HepG2 (cell line): ENCODE results near the gene TIMM17A. TPM values are rescaled to one million over a fixed set of nuclear protein-coding genes. Genes with fewer than 3 reads are reported as not detected.
A peak's percentile ranks its signal among the peaks of the same experiment; 100 is the strongest.

ENCODE experiments used
- ARNT2 ChIP-seq: sonication (generic); formaldehyde crosslinking; IDR thresholded peaks from 2 replicates; pipeline ENCODE4 v1.8.0; 2022; ENCODE audit warnings: mild to moderate bottlenecking, low read depth, missing genetic modification reagents, moderate library complexity
- IRX3 ChIP-seq: sonication (generic); formaldehyde crosslinking; IDR thresholded peaks from 2 replicates; pipeline ENCODE4 v1.8.1; 2023; ENCODE audit warnings: mild to moderate bottlenecking, low read depth, missing genetic modification reagents, borderline replicate concordance
- KLF6 ChIP-seq: IDR thresholded peaks from 2 replicates; pipeline ENCODE4 v1.8.0; 2016; ENCODE audit warnings: missing biosample characterization, missing genetic modification reagents
- KLF9 ChIP-seq: IDR thresholded peaks from 2 replicates; pipeline ENCODE4 v1.6.1; 2016; ENCODE audit warnings: low read depth
- LBX2 ChIP-seq: sonication (generic); formaldehyde crosslinking; IDR thresholded peaks from 2 replicates; pipeline ENCODE4 v1.5.0; 2020; ENCODE audit warnings: missing genetic modification reagents, mild to moderate bottlenecking, borderline replicate concordance
- MBNL3 ChIP-seq: fragments of 250-450 bp; sonication (Bioruptor Pico); conservative IDR thresholded peaks from 2 replicates; pipeline ENCODE4 v1.8.0; 2022; ENCODE audit warnings: mild to moderate bottlenecking, inconsistent platforms
- MEIS2 ChIP-seq: sonication (generic); formaldehyde crosslinking; IDR thresholded peaks from 2 replicates; pipeline ENCODE4 v1.9.0; 2021; ENCODE audit warnings: mild to moderate bottlenecking, missing genetic modification reagents
- PBX2 ChIP-seq: IDR thresholded peaks from 2 replicates; pipeline ENCODE4 v1.6.1; 2016; ENCODE audit warnings: control low read depth
- THAP8 ChIP-seq: sonication (generic); formaldehyde crosslinking; IDR thresholded peaks from 2 replicates; pipeline ENCODE4 v1.5.1; 2020; ENCODE audit warnings: missing genetic modification reagents, mild to moderate bottlenecking, borderline replicate concordance
- ZBTB8A ChIP-seq: sonication (generic); formaldehyde crosslinking; IDR thresholded peaks from 2 replicates; pipeline ENCODE4 v1.4.0; 2020; ENCODE audit warnings: mild to moderate bottlenecking, low read depth, missing genetic modification reagents, borderline replicate concordance
- ZIK1 ChIP-seq: sonication (generic); formaldehyde crosslinking; IDR thresholded peaks from 2 replicates; pipeline ENCODE4 v1.5.0; 2020; ENCODE audit warnings: mild to moderate bottlenecking, low read depth, missing genetic modification reagents, borderline replicate concordance
- ZNF44 ChIP-seq: sonication (generic); formaldehyde crosslinking; IDR thresholded peaks from 2 replicates; pipeline ENCODE4 v1.5.1; 2020; ENCODE audit warnings: mild to moderate bottlenecking, missing genetic modification reagents
- ZNF552 ChIP-seq: sonication (generic); formaldehyde crosslinking; IDR thresholded peaks from 2 replicates; pipeline ENCODE4 v1.9.0; 2022; ENCODE audit warnings: missing genetic modification reagents, mild to moderate bottlenecking, borderline replicate concordance
- ZNF746 ChIP-seq: sonication (generic); formaldehyde crosslinking; IDR thresholded peaks from 2 replicates; pipeline ENCODE4 v1.8.0; 2022; ENCODE audit warnings: mild to moderate bottlenecking, missing genetic modification reagents
- polyA plus RNA-seq, 8 experiments: library from polyadenylated mRNA; depleted of rRNA in 3 of 8; stranded (reverse) in 7 of 8; unstranded in 1 of 8; fragments of >200 nt; fragmentation: Illumina TruSeq in 4 of 8; extraction: Trizol in 4 of 8; gene quantifications; 2 replicates each; pipeline versions ENCODE4 v1.2.1 to v1.2.3, GENCODE V29; 2011 to 2016; ENCODE audit warnings: low read depth in 4 of 8, missing spikeins in 1 of 8, mixed read lengths in 1 of 8; ENCODE audit not compliant: insufficient read depth in 1 of 8
- total RNA-seq, 5 experiments: library from RNA; depleted of rRNA; stranded (reverse); fragments of >200 nt; fragmentation: Illumina TruSeq; extraction: Trizol; gene quantifications; 2 replicates each; pipeline ENCODE4 v1.2.3, GENCODE V29; 2016; ENCODE audit warnings: low read depth in 1 of 5
- TF ChIP-seq, protein P1 (sequence below): IDR thresholded peaks from 2 replicates; pipeline ENCODE4 v1.6.1; 2016; ENCODE audit warnings: mild to moderate bottlenecking, missing biosample characterization, missing genetic modification reagents
- TF ChIP-seq, protein P2 (sequence below): sonication (generic); formaldehyde crosslinking; IDR thresholded peaks from 2 replicates; pipeline ENCODE4 v1.9.0; 2021; ENCODE audit warnings: missing genetic modification reagents, mild to moderate bottlenecking, borderline replicate concordance
- TF ChIP-seq, protein P3 (sequence below): sonication (generic); formaldehyde crosslinking; IDR thresholded peaks from 2 replicates; pipeline ENCODE4 v1.5.0; 2020; ENCODE audit warnings: mild to moderate bottlenecking, missing genetic modification reagents

TIMM17A gene
- total and polyA plus RNA-seq, 2 of the 13 experiments (the other 11 are each of a cell fraction or from before 2014, with no cell fraction given) = 50.8 to 97.8 TPM

DNA sequence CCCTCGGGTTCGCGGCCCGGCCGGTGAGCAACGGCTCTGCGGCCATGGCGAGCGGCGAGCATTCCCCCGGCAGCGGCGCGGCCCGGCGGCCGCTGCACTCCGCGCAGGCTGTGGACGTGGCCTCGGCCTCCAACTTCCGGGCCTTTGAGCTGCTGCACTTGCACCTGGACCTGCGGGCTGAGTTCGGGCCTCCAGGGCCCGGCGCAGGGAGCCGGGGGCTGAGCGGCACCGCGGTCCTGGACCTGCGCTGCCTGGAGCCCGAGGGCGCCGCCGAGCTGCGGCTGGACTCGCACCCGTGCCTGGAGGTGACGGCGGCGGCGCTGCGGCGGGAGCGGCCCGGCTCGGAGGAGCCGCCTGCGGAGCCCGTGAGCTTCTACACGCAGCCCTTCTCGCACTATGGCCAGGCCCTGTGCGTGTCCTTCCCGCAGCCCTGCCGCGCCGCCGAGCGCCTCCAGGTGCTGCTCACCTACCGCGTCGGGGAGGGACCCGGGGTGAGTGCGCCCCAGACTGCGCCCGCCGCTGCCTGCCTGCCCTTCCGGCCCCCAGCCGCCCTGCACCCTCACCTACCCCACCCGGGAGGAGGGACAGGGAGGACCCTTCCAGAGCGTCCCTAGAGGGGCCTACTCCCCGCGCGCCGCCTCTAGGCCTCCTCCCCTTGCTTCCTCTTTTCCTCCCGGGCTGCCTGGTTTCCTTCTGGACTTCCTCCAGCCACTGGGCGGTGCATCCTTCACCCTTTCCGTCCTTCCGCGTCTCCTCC, 27.5 kb downstream of the TIMM17A start, which contains the start of gene RNPEP (continued):
- 0 out of 2 replicates have a peak, but pooled peaks have one; percentile 24 for TF ChIP-seq LBX2 (CRISPR knock-in tag)
- TF ChIP-seq, protein P1, sequence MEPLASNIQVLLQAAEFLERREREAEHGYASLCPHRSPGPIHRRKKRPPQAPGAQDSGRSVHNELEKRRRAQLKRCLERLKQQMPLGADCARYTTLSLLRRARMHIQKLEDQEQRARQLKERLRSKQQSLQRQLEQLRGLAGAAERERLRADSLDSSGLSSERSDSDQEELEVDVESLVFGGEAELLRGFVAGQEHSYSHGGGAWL (CRISPR knock-in tag) = no peak
- TF ChIP-seq ZNF552 (CRISPR knock-in tag) = no peak
- TF ChIP-seq ZBTB8A = 0 out of 2 replicates have a peak, but pooled peaks have one; percentile 65
- TF ChIP-seq ZIK1 (CRISPR knock-in tag) = no peak; the same call in 1 of the 2 replicates
- TF ChIP-seq PBX2 = no peak
- peak; percentile 67; the same call in 1 of the 2 replicates for TF ChIP-seq MEIS2 (CRISPR knock-in tag)
- no peak for TF ChIP-seq KLF6 (CRISPR knock-in tag)
- no peak for TF ChIP-seq ZNF746 (CRISPR knock-in tag)
- no peak for TF ChIP-seq ZNF44
- TF ChIP-seq MBNL3 (CRISPR knock-in tag) = no peak
- TF ChIP-seq, protein P2, sequence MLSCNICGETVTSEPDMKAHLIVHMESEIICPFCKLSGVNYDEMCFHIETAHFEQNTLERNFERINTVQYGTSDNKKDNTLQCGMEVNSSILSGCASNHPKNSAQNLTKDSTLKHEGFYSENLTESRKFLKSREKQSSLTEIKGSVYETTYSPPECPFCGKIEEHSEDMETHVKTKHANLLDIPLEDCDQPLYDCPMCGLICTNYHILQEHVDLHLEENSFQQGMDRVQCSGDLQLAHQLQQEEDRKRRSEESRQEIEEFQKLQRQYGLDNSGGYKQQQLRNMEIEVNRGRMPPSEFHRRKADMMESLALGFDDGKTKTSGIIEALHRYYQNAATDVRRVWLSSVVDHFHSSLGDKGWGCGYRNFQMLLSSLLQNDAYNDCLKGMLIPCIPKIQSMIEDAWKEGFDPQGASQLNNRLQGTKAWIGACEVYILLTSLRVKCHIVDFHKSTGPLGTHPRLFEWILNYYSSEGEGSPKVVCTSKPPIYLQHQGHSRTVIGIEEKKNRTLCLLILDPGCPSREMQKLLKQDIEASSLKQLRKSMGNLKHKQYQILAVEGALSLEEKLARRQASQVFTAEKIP (CRISPR knock-in tag) = no peak
- no peak for TF ChIP-seq IRX3 (CRISPR knock-in tag)
- TF ChIP-seq ARNT2 (CRISPR knock-in tag) = peak; percentile 76
- TF ChIP-seq KLF9 (CRISPR knock-in tag) = no peak
- TF ChIP-seq THAP8 = no peak
- TF ChIP-seq, protein P3, sequence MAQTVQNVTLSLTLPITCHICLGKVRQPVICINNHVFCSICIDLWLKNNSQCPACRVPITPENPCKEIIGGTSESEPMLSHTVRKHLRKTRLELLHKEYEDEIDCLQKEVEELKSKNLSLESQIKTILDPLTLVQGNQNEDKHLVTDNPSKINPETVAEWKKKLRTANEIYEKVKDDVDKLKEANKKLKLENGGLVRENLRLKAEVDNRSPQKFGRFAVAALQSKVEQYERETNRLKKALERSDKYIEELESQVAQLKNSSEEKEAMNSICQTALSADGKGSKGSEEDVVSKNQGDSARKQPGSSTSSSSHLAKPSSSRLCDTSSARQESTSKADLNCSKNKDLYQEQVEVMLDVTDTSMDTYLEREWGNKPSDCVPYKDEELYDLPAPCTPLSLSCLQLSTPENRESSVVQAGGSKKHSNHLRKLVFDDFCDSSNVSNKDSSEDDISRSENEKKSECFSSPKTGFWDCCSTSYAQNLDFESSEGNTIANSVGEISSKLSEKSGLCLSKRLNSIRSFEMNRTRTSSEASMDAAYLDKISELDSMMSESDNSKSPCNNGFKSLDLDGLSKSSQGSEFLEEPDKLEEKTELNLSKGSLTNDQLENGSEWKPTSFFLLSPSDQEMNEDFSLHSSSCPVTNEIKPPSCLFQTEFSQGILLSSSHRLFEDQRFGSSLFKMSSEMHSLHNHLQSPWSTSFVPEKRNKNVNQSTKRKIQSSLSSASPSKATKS (CRISPR knock-in tag) = no peak
